ENCODE data around the gene TXNDC17.

- TF ChIP-seq CTCF (IDR thresholded peaks at IDR 0.05) (no peak), ZFX (IDR thresholded peaks at IDR 0.05; ENCODE audit: borderline replicate concordance) (no peak)
Measured at GRCh38 chr17:6674586-6674985, 33.7 kb downstream of the TXNDC17 start.
